Natural killer cell (primary cell): Measurements from ENCODE around the gene SLCO4A1. TPM values are rescaled to one million over a fixed set of nuclear protein-coding genes. Genes with fewer than 3 reads are reported as not detected.
A peak's percentile ranks its signal among the peaks of the same experiment; 100 is the strongest.
"Not testable (repeated sequence)": the region's sequence is repeated elsewhere in the genome, so short reads cannot be mapped to it uniquely, and the experiment has no call there.

Experiments used
- ATAC-seq, 3 donors: fragments of 150-1000 bp in 2 of 3; fragments of 200-7000 bp in 1 of 3; cut with Tn5 transposase; 1 replicate in 1 of 3; 2 replicates in 2 of 3; pipeline ENCODE4 v1.10.0; 2021; ENCODE audit warnings: mild to moderate bottlenecking in 2 of 3, moderate library complexity in 2 of 3
- DNase-seq, 2 donors: peaks; one replicate each; pipeline versions ENCODE4 v3.0.0 to v3.0.0-alpha.2; 2013 to 2021; ENCODE audit warnings: mixed read lengths in 1 of 2
- H3K27ac ChIP-seq: one replicate; pipeline ENCODE4 v1.5.1; 2013; ENCODE audit warnings: mild to moderate bottlenecking, low read length
- H3K27me3 ChIP-seq: one replicate; pipeline ENCODE4 v1.6.1; 2013; ENCODE audit warnings: low read length; ENCODE audit not compliant: control insufficient read depth, insufficient read depth
- H3K36me3 ChIP-seq: one replicate; pipeline ENCODE4 v1.6.1; 2013; ENCODE audit warnings: low read length; ENCODE audit not compliant: control insufficient read depth, insufficient read depth
- H3K4me1 ChIP-seq: one replicate; pipeline ENCODE4 v1.6.1; 2013; ENCODE audit warnings: low read length; ENCODE audit not compliant: control insufficient read depth, insufficient read depth
- H3K4me3 ChIP-seq: one replicate; pipeline ENCODE4 v1.5.1; 2013; ENCODE audit warnings: low read length
- H3K9me3 ChIP-seq: one replicate; pipeline ENCODE4 v1.6.1; 2013; ENCODE audit warnings: low read length; ENCODE audit not compliant: control insufficient read depth, insufficient read depth
- H3K27ac Mint-ChIP-seq, 2 donors: one replicate each; pipeline ENCODE4 v1.8.0; 2022; ENCODE audit warnings: mild to moderate bottlenecking in 2 of 2, mixed read lengths in 2 of 2, moderate library complexity in 1 of 2
- H3K27me3 Mint-ChIP-seq, 2 donors: one replicate each; pipeline ENCODE4 v1.8.0; 2022; ENCODE audit warnings: low read depth in 2 of 2, mixed read lengths in 2 of 2
- H3K36me3 Mint-ChIP-seq: one replicate; pipeline ENCODE4 v1.8.0; 2022; ENCODE audit warnings: mixed read lengths
- H3K4me1 Mint-ChIP-seq, 2 donors: one replicate each; pipeline ENCODE4 v1.8.0; 2022; ENCODE audit warnings: mixed read lengths in 2 of 2
- H3K4me3 Mint-ChIP-seq: one replicate; pipeline ENCODE4 v1.8.0; 2022; ENCODE audit warnings: mild to moderate bottlenecking, moderate library complexity, mixed read lengths
- H3K9me3 Mint-ChIP-seq, 2 donors: one replicate each; pipeline ENCODE4 v1.8.0; 2022; ENCODE audit warnings: mixed read lengths in 2 of 2
- WGBS: methylation state at CpG from one replicate; pipeline ENCODE4 v1.1.7; 2013; ENCODE audit warnings: missing lambda C conversion rate; ENCODE audit not compliant: insufficient coverage; 5-methylcytosine and 5-hydroxymethylcytosine counted together
- intact Hi-C: fragments of 100-400 bp; cut with micrococcal nuclease; formaldehyde crosslinking; loops from one replicate; pipeline ENCODE4 v1.14.2; 2022
- total RNA-seq, 4 donors: library from RNA; stranded (reverse); fragments of 120-200 nt in 1 of 4; gene quantifications; one replicate each; pipeline versions ENCODE4 v1.2.3 to v1.2.4, GENCODE V29; 2013 to 2022
- TF ChIP-seq, protein P1 (sequence below): fragments of 200-600 bp; IDR thresholded peaks from one replicate; pipeline ENCODE4 v1.8.0; 2022; ENCODE audit warnings: antibody characterized with exemption

SLCO4A1 gene
- total RNA-seq, 3 donors from 2014 or later (not counting 1 experiment from before 2014, with no cell fraction given): 0.59 to 1.4 (median 1.1) TPM

DNA sequence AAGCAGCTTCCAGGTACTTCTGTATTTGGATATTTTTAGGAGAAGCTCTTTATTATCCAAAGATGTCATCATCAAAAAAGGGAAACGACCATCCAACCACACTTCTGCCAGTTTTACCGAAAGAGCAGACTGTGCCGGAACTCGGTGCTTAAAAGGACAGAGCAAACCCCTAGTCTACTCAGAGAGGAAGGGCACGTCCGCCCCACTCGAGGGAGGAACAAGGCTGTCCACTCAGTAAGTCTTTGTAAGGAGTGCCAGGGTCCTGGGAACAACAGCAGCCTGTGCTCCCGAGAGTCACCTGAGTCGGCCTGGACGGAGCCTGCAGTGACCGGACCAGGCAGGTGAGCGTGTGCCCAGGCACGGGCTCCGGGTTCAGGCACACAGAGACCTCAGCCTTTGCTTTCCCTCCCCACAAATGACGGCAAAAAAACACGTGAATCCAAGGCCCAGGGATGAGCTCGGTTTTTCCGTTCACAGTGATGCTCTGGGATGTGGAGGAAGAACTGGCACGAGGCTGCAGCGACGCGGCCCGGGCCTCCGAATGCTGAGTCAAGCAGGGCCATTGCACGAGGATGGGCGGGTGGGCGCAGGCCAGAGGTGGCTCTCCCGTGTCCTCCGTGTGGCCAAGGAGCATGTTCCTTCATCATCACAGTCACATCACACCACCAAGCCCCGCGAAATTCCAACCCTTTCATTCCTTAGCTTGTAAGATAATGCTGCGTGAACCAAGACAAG, 17.4 kb upstream of the SLCO4A1 start:
- H3K27ac Mint-ChIP-seq: peak overlapping the region in 1 of 2 donors; percentile 31
- H3K4me3 ChIP-seq: no peak overlapping the region
- intact Hi-C loops: no loop called here
- H3K27ac ChIP-seq: peak overlapping the region; percentile 87
- peaks cover 54% of the 10 kb centered on the region for H3K4me1 ChIP-seq
- DNase-seq: no peak
- no peaks in the 10 kb centered on the region for H3K9me3 ChIP-seq
- H3K9me3 Mint-ChIP-seq: no peaks in the 10 kb centered on the region
- H3K4me3 Mint-ChIP-seq: no peak overlapping the region
- ATAC-seq: no peak
- H3K27me3 Mint-ChIP-seq: no peaks in the 10 kb centered on the region
- TF ChIP-seq, protein P1, sequence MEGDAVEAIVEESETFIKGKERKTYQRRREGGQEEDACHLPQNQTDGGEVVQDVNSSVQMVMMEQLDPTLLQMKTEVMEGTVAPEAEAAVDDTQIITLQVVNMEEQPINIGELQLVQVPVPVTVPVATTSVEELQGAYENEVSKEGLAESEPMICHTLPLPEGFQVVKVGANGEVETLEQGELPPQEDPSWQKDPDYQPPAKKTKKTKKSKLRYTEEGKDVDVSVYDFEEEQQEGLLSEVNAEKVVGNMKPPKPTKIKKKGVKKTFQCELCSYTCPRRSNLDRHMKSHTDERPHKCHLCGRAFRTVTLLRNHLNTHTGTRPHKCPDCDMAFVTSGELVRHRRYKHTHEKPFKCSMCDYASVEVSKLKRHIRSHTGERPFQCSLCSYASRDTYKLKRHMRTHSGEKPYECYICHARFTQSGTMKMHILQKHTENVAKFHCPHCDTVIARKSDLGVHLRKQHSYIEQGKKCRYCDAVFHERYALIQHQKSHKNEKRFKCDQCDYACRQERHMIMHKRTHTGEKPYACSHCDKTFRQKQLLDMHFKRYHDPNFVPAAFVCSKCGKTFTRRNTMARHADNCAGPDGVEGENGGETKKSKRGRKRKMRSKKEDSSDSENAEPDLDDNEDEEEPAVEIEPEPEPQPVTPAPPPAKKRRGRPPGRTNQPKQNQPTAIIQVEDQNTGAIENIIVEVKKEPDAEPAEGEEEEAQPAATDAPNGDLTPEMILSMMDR: no peak
- H3K4me1 Mint-ChIP-seq: peaks cover 25% of the 10 kb centered on the region in 2 donors
- no peaks in the 10 kb centered on the region for H3K36me3 ChIP-seq
- H3K27me3 ChIP-seq: no peaks in the 10 kb centered on the region
- no peaks in the 10 kb centered on the region for H3K36me3 Mint-ChIP-seq
- WGBS: 83% methylated on average over 32 of the region's 32 CpGs

DNA sequence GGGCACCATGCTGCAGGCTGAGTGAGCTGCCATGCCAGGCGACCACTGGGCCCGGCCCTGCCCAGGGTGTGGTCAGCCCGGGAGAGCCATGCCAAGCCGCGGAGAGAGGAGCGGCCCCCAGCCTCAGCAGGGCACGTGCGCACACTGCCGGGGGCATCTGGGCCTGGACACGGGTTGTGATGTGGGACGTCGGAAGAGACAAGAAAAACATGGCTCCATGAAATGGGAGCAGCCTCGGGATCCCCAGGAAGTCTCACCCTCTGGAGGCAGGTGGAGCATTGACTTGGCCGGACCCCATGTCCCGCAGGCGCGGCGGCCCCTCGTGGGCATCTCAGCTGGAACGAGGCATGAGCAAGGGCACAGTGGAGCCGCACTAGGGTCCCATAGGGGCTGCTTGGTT, 16.8 kb upstream of the SLCO4A1 start:
- no peaks in the 10 kb centered on the region for H3K27me3 ChIP-seq
- no peak overlapping the region for H3K4me3 ChIP-seq
- H3K9me3 Mint-ChIP-seq: no peaks in the 10 kb centered on the region
- H3K36me3 ChIP-seq: no peaks in the 10 kb centered on the region
- H3K4me1 ChIP-seq: peaks cover 54% of the 10 kb centered on the region
- no peak overlapping the region for H3K27ac Mint-ChIP-seq
- H3K27me3 Mint-ChIP-seq: no peaks in the 10 kb centered on the region
- no peaks in the 10 kb centered on the region for H3K36me3 Mint-ChIP-seq
- H3K9me3 ChIP-seq: no peaks in the 10 kb centered on the region
- H3K4me1 Mint-ChIP-seq: peaks cover 25% of the 10 kb centered on the region in 2 donors
- 97% methylated on average over 21 of the region's 21 CpGs for WGBS
- ATAC-seq (no peak), DNase-seq (no peak)
- H3K27ac ChIP-seq: no peak overlapping the region
- intact Hi-C loops: no loop called here
- H3K4me3 Mint-ChIP-seq: peak overlapping the region; percentile 17
- TF ChIP-seq, protein P1: no peak

DNA sequence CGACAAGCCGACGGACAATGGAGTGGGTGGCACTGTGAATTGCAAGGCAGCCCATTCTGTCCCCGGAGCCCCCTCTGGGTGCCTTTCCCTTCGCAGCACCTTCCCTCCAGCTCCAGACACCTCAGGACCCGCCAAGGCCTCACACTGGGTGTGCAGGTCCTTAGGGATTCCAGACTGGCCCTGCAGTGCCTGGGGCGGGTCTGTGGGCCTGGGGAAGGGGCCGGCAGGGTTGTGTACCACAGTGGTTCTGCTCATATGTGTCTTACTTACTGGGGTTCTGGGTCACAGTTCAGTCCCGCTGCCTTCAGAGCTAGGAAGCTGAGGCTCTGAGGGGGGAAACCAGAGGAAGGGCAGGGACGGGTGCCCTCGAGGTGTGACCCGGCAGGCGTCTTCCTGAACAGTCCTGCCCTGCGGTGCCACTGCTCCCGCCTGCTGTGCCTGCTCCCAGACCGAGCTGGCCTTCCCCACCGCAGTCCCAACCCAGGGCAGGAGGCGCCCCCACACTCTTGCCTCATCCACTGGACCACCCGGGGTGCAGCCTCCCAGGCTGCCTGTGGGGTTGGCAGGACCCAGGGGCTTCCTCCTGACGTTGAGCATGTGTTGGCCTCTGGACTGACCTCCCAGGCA, 16.3 kb upstream of the SLCO4A1 start:
- H3K4me1 ChIP-seq: peaks cover 54% of the 10 kb centered on the region
- no peak for DNase-seq

DNA sequence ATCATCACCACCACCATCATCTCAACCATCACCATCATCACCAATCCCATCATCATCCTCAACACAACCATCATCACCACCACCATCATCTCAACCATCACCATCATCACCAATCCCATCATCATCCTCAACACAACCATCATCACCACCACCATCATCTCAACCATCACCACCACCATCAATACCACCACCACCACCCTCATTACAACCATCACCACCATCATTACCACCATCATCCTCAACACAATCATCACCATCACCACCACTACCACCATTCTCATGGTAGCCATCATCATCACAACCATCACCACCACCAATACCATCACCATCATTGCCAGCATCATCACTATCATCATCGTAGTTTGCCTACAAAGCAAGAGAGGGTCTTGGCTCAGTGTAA, 14.9 kb upstream of the SLCO4A1 start:
- 89% methylated on average over 1 of the region's 1 CpG for WGBS
- not testable (repeated sequence) for H3K27ac ChIP-seq, ATAC-seq

More for the DNA sequence above, 16.3 kb upstream of the SLCO4A1 start:
- H3K27ac Mint-ChIP-seq: no peak overlapping the region
- H3K4me1 Mint-ChIP-seq: peaks cover 25% of the 10 kb centered on the region in 2 donors
- Histone ChIP-seq H3K27ac (no peak overlapping the region), H3K4me3 (no peak overlapping the region), H3K36me3 (no peaks in the 10 kb centered on the region), H3K27me3 (no peaks in the 10 kb centered on the region), H3K9me3 (no peaks in the 10 kb centered on the region)
- intact Hi-C loops: no loop called here
- TF ChIP-seq, protein P1: no peak
- no peak overlapping the region for H3K4me3 Mint-ChIP-seq
- H3K36me3 Mint-ChIP-seq: no peaks in the 10 kb centered on the region
- H3K27me3 Mint-ChIP-seq: no peaks in the 10 kb centered on the region
- no peaks in the 10 kb centered on the region for H3K9me3 Mint-ChIP-seq
- ATAC-seq: no peak
- WGBS: 67% methylated on average over 20 of the region's 20 CpGs

More for the DNA sequence above, 14.9 kb upstream of the SLCO4A1 start:
- H3K4me3 ChIP-seq, intact Hi-C loops, H3K4me3 Mint-ChIP-seq, H3K36me3 Mint-ChIP-seq, H3K27ac Mint-ChIP-seq, H3K9me3 ChIP-seq, H3K27me3 Mint-ChIP-seq, H3K9me3 Mint-ChIP-seq, H3K36me3 ChIP-seq, DNase-seq, H3K27me3 ChIP-seq: not testable (repeated sequence)
- peaks cover 18 to 25% of the 10 kb centered on the region in 2 donors for H3K4me1 Mint-ChIP-seq
- H3K4me1 ChIP-seq: peaks cover 54% of the 10 kb centered on the region
